Urothelium cell line (cell line): Measurements from ENCODE around the gene ANKRD33.

ENCODE experiments used
- DNase-seq: peaks from one replicate; pipeline ENCODE4 v3.0.0; 2011; ENCODE audit warnings: low spot score, mixed read lengths
- FAIRE-seq: peaks from 2 replicates; lab custom pipeline; 2011; peaks lifted over from hg19 to GRCh38; lab: Jason Lieb, UNC

ANKRD33 gene

DNA sequence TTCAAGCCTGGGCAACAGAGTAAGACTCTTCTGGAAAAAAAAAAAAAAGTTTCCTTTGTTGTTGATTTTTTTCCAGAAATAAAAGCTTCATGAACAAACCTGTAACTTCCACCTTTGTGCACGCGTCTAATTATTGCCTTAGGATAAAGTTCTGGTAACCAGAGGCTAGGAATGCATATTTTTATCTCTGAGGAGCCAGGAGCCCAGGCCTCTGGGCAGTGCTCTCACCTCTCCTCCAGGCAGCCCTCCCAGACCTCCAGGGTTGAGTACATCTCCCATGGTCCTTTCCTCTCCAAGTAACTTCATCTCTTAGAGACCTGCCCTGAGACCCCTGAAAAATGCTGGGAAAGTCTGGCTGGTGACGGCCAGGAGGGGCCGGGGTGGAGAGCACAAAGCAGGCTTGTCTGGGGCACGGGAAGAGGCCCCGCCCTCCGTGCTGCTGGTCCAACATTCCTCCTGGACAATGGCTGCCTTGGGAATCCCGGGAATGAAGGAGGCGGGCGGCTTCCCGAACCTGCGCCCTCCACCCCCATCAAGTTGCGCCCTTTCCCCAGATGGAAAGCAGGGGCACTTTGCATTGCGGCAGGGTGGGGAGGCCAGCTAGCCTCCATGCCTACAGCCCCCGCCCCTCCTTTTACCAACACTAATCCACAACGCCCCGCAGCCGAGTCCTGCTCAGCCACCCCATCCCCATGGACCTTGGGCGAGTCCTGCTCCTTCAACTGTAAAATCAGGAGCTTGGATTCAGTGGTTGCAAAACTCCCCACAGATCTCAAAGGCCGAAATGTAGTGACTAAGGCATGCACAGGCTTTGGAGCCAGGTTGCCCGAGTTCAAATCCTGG, 32.1 kb upstream of the ANKRD33 start:
- FAIRE-seq (peak; percentile 48), DNase-seq (peak; percentile 75)

DNA sequence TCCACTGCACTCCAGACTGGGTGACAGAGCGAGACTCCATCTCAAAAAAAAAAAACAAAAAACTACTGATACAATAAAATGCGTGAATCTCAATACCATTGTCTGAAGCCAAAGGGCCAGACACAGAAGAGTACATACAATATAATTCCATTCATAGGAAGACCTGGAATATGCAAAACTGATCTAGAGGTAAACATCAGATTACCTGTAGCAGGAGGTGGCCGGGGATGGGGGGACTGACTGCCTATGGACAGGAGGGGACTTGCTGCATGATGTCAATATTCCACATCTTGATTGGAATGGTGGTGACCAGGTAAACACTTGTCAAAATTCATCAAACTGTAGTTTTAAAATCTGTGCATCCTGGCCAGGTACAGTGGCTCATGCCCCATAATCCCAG, 26.9 kb upstream of the ANKRD33 start:
- no peak for FAIRE-seq
- no peak for DNase-seq

DNA sequence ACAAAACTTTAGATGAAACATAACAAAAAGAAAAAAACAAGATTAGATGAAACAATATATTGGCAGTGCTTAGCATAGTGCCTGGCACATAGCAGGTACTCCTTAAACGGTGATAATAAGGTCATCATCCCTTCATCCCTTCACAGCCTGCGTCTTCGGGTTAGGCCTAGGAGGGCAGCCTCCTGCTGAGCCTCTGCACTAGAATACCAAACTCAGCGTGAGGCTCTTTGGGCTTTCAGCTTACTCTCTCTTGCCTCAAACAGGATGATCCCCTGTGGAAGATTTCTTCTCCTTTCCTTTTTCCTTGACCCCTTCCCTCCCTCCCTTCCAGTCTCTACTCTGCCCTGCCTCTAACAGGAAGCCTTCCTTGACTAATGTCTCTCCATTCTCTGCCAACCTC, 25.0 kb upstream of the ANKRD33 start:
- FAIRE-seq (no peak), DNase-seq (no peak)

DNA sequence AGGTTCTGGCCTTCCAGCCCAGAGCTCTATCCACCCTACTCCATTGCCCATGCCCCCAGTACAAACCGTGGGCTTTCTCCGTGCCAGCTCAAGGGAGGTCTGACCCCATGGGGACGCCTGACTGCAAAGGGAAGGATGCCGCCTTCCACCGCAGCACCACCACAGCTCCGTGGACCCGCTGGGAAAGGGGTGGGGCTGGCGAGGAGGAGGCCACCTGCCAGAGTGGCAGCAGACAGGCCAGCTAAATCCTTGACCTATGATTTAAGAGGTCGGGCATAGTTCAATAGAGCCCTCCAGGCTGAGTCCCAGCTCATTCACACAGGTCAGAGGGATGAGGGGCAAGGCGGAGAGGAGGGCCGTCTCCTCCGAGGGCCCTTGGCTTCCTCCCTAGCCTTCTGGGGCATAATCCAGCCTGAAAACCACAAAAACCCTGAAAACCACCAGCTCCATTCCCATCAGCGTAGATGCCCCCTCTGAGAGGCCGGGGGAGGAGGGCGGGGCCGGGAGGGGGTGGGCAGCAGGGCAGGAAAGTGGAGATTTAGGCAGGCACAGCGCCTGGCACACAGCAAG, 24.5 kb upstream of the ANKRD33 start:
- DNase-seq, result no peak
- no peak for FAIRE-seq

DNA sequence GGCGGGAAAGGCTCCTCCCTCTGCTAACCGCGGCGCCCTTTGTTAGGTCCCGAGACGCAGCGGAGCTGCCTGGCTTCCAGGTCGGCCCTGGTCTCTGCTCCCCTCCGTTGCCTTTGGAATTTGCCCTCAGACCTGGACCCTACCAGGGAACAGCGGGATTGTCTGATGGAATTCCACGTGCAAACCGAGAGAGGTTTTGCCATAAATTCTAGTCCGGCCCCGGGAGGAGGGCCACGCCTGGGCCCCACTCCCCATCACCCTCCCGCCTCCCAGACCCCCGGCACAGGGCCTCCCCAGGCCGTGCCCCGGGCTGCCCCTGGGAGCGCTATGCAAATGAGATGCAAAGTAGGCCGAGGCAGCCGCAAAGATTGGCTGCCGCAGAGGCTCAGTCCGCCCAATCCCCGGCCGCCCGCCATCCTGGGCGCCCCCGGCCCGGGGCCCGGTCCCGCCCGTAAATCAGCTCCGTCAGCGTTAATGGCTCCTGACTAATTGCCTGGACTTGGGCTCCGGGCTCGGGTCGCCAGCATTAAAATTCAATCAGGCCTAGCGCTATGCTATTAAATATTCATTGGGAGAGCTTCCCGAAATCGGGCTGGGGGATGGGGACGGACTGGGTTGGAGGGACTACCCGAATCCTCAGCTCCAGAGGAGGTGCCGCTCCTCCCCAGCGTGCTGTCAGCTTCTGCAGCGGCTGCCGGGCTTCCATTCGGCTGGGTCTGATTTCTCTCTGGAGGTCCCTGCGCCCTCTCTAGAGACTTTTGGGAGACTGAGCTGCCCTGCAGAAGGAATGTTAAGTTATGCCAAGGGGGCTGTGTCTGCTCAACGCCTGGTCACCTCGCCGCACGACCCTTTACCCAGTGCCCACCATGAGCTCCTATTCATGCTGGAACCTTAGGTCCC, 23.7 kb upstream of the ANKRD33 start:
- FAIRE-seq (no peak), DNase-seq (no peak)

DNA sequence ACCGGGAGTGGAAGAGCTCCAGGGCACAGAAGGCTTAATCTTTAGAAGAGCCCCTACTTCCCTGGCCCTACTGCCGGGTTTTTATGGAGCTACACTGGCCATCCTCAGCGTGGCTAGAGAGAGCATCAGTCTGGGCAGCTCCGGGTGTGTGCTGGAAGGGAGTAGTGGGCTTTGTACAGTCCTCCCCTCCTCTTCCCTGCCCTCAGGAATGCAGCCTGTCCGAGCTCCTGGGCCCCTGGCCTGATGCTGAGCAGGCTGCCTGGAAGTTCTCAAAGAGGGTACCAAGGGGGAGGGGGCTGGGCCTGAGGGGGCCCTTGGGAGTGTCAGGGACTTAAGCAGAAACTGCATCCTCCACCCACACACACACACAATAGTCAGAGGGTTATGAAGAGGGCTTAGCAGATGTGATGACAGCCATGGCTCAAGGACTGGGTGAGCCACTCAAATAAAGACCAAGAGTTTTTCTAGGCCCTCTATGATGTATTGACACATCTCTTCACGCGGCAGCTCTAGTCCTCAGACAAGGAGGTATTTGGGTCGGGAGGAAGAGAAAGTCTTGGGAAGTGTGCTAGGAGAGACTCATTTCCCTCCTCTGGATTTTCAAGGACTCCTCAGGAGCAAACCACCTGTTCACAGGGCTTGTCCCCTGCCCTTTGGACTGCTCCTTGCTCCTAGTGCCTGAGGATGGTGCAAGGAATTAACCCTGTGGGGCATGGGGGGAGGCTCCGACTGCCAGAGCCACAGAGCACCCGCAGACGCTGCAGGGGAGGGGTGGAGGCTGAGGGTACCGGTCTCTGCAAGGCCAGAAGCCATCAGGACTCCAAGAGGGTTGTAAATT, 22.9 kb upstream of the ANKRD33 start:
- FAIRE-seq, result no peak
- no peak for DNase-seq

DNA sequence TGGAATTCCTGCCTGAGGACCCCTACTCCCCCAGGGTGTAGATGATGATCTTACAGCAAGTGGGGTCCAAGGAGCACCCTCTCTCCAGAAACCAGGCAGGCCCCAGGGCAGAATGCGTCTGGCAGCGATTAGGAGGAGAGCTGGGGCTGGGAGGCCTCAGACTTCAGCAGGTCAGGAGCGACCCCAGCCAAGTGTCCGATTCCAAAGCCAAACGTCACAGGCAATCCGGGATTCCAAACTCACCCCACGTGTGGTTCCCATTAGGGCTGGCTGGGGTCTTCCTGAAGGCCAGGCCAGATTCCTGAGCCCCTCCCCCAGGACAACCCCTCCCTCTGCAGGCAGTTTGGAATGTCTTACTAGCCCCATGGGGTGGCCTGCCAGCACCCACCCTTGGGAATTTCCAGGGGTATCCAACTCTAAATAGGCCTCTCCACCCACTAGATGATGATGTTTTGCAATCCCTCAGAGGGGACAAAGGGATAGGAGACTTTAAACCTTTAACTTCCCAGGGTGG, 22.1 kb upstream of the ANKRD33 start:
- FAIRE-seq, result no peak

DNA sequence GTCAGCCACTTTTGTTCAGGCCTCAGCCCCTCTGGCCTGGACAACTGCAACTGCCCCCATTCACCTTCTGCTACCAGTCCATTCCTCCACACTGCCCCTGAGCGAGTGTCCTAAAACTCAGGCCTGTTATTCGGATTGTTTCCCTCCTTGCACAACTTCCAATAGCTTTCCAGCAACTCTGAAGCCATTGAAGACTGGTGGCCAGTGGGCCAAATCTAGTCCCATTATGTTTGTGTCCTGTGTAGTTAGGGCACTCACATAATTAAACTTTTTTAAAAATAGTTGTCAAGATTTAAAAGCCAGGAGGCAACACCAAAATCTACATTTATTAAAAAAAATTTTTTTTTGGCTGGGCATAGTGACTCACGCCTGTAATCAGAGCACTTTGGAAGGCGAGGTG, 21.6 kb upstream of the ANKRD33 start:
- DNase-seq (no peak), FAIRE-seq (no peak)

More for the DNA sequence above, 22.1 kb upstream of the ANKRD33 start:
- no peak for DNase-seq

DNA sequence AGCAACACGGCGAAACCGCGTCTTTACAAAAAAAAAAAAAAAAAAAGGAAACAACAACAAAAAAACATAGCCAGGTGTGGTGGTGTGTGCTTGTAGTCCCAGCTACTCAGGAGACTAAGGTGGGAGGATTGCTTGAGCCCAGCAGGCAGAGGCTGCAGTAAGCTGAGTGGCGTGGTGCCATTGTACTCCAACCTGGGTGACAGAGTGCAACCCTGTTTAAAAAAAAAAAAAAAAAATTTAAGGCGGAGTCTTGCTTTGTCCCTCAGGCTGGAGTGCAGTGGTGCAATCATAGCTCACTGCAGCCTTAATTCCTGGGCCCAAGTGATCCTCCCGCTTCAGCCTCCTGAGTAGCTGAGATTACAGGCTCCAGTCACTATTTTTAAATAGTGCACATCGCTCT, 21.1 kb upstream of the ANKRD33 start:
- FAIRE-seq (no peak), DNase-seq (no peak)

DNA sequence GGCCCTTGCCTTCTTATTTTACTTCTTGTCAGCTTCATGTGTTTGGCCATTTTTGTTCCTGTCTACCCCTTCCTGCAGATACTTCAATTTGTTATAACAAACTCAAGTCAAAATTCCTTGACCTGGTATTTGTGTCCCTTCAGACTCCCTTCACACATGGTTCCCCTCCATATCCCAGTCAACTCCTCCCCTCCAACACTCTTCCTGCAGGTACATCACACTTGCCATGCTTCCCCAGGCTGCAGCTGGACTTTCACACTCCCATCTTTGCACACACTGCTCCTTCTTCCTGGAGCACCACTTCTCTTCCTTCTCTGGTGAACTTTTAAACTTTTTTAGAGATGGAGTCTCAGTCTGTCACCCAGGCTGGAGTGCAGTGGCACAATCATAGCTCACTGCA, 20.5 kb upstream of the ANKRD33 start:
- DNase-seq, result no peak

DNA sequence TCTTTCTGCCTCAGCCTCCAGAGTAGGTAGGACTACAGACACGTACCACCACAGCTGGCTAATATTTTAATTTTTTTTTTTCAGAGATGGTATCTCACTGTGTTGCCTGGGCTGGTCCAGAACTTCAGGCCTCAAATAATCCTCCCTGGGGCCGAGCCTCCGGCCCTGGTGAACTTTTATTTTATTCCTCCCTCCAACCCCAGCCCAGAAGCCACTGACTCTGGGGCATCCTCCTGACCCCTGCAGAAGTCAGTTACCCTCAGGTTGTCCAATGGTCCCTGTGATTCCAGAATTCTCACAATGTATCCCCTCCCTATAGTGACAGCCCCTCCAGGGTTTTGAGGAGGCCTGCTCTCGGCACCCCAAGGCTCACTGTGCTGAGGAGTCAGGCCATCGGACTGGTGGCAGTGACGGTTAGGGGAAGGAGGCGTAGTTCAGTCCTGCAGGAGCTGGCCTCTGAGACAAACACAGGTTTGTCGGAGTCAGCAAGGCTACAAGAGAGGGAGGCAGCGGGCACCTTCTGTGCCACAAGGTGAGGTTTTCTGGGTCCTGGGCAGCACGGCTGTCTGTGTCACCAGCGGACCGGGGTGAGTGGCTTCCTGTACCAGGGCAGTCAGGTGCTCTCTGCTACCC, 20.0 kb upstream of the ANKRD33 start:
- FAIRE-seq (no peak), DNase-seq (no peak)

More for the DNA sequence above, 20.5 kb upstream of the ANKRD33 start:
- no peak for FAIRE-seq

DNA sequence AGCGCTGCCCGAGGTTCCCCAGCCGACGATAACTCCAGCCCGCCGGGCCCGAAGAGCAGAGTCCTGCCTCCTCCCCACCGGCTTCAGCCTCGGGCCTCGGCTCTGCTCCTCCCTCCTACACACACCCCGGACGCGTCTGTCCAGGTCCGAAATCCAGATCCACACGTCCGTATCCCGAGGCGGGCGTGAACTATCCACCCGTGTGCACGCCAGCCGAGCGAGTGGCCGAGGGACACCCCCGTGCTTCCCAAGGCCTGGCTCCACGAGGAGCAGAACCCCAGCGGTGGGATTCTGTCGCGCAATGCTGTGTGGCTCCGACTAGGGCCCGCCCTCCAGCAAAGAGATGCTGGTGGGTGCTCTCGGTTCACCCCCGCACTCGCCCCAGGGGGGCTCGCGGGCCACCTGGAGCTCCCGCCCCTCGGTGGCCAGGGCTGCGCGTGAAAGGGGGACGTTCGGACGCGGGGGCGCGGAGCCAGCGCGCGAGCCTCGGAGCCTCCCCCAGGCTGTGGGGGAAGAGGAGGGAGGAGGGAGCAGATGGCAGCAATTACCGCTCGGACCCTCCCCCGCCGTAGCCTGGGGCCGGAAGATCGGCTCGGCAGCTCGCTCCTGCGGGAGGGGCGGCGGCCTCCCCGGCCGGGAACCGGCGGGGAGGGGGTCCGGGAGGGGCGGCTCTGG, 18.9 kb upstream of the ANKRD33 start:
- DNase-seq (no peak), FAIRE-seq (no peak)

DNA sequence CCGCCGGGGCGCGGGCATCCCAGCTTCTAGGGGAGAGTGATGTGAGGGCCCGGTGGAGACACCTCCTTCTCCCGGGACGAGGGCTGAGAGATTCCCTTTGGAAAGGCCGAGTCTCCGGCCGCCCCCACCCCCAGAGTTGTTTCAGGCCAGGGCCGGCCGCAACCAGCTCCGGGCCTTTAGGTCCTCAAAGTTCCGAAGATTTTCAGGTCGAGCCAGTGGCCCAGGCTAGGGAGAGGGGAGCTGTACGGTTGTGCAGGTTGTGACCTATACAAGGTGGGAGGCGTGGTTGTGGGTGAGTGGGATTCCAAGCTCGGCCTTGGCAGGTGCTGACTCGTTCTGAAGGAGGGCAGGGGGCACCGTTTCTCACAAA, 18.4 kb upstream of the ANKRD33 start:
- DNase-seq, result no peak
- FAIRE-seq, result no peak

DNA sequence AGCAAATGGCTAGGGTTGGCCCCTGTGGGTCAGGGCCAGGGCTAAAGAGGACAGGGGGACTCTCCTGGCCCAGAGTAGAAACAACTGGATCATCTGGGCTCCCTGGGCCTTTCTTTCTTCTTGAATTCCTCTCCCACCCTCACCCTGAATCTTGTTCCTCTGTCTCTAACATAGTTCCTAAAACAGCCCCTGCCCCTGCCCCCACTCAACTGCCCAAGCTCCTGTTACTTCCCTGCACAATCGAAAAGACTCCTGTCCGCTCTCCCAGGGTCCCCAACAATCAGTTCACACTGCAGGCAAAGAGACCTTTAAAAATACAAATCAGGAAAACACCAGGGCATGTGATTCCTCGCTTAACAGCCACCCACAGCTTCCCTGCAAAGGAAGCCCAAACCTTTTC, 18.0 kb upstream of the ANKRD33 start:
- FAIRE-seq, result no peak
- DNase-seq, result no peak

DNA sequence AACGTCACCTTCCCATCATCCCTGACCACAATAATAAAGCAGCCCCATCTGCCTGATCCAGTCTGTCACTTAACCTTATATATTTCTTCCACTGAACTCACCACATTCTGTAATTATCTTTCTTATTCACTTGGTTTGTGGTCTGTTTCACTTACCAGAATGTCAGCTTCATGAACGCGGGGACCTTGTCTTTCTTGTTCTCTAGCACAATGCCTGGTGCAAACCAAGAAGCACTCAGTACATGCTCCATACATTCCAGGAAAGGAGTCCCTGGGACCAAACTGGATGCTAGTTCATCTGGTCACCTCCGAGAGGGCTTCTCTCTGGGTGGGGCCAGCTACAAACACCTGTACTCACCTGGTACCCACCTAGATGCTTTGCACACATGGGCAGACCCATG, 17.4 kb upstream of the ANKRD33 start:
- FAIRE-seq, result no peak

DNA sequence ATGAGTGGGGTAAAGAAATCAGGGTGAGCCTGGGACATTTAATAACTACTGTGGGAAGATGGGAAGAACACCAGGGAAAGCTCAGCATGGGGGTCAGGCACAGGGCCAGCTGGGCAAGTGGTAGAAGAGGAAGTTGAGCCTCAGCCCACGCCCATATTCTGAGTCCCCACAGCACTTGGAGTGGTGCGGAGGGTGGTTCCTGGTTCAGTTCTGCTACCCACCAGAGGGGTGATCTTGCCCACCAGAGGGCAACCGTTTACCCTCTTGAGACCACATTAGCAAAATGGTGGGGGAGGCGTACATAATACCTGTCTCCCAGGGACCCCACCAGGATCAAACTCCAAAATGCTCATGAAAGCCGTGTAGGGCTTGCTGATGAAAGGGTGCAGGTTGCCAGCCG, 16.8 kb upstream of the ANKRD33 start:
- FAIRE-seq, result no peak
- DNase-seq, result no peak

More for the DNA sequence above, 17.4 kb upstream of the ANKRD33 start:
- DNase-seq, result no peak

DNA sequence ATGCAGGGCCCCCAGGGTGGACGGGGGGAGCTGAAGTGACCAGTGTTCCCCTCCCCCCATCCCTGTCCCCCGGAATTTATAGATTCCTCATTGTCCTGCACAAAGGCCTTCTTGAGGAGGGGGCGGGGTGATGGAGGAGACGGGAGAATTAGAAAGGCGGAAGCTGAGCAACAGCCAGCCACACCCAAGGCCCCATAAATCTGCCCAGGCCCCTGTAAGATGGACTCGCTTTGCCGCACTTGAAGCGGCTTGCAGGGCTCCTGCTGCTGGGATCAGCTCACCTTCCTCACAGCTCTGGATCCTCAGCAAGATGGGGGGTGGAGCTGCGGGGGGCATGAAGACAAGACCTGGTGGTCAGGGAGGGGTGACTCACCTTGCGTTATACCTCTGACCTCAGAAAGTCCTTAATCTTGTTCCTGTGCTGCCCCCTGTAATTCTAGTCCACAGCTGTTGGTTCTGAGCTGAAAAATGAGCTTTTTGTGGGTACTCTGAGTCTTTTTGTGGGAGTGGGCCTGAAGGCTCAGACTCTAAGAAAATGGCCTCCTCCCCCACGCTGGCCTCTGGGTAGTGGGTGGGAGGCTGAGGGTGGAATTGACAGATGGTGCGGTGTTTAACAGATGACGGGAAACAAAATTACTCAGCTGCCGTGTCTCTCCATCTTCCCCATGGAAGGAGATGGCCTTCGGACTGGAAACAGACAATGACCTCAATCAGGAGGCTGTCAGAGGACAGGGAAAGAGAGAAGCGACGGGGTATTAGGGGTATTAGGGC, 15.8 kb upstream of the ANKRD33 start:
- DNase-seq (no peak), FAIRE-seq (no peak)

DNA sequence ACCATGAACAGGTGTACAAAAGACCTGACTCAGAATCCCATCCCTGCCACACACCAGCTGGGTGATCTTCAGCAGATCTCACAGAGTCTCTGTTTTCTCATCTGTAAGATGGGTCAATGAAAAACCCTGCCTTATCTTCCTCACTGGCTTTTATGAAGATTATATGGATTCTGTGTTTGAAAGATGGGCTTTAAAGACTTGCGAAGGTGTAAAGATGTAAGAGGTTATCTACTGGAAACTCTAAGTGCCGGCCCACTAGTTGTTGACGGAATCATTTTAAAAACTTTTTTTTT, 15.3 kb upstream of the ANKRD33 start:
- FAIRE-seq (no peak), DNase-seq (no peak)
